OCI-LY7 (cell line): ENCODE results near the gene HINT2.

Experiments used
- EZH2phosphoT487 ChIP-seq: fragments of 200-600 bp; sonication (generic); IDR thresholded peaks from 2 replicates; pipeline ENCODE4 v1.6.1; 2018; ENCODE audit warnings: low read depth, borderline replicate concordance, mild to moderate bottlenecking, mixed run types, antibody characterized with exemption, low read length, moderate library complexity, mixed read lengths
- TF ChIP-seq, protein P1 (sequence below): fragments of 200-600 bp; sonication (generic); conservative IDR thresholded peaks from 2 replicates; pipeline ENCODE4 v1.5.1; 2014; ENCODE audit warnings: mild to moderate bottlenecking, antibody characterized with exemption, low read length, moderate library complexity, mixed read lengths

DNA sequence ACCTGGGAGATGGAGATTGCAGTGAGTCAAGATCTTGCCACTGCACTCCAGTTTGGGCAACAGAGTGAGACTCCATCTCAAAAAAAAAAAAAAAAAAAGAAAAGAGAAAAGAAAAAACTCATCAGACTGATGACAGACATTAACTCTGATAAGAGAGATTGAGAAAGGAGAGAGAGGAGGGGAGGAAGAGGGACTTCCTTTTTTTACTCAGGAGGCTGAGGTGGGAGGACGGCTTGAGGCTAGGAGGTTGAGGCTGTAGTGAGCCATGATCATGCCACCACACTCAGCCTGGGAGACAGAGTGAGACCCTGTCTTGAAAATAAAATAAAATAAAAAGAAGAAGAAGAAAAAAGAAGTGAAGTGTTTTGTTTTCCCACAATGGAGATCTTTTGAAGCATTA lies 51.0 kb downstream of the HINT2 start:
- TF ChIP-seq, protein P1, sequence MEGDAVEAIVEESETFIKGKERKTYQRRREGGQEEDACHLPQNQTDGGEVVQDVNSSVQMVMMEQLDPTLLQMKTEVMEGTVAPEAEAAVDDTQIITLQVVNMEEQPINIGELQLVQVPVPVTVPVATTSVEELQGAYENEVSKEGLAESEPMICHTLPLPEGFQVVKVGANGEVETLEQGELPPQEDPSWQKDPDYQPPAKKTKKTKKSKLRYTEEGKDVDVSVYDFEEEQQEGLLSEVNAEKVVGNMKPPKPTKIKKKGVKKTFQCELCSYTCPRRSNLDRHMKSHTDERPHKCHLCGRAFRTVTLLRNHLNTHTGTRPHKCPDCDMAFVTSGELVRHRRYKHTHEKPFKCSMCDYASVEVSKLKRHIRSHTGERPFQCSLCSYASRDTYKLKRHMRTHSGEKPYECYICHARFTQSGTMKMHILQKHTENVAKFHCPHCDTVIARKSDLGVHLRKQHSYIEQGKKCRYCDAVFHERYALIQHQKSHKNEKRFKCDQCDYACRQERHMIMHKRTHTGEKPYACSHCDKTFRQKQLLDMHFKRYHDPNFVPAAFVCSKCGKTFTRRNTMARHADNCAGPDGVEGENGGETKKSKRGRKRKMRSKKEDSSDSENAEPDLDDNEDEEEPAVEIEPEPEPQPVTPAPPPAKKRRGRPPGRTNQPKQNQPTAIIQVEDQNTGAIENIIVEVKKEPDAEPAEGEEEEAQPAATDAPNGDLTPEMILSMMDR: no peak
- TF ChIP-seq EZH2phosphoT487: no peak
